GM12874 (cell line): ENCODE results near the gene SASH3.

Source experiments
- TF ChIP-seq, protein P1 (sequence below): IDR thresholded peaks from 2 replicates; pipeline ENCODE4 v1.5.1; 2011; ENCODE audit warnings: low read depth, mild to moderate bottlenecking, control low read depth, low read length, moderate library complexity; ENCODE audit not compliant: insufficient read depth

Gene SASH3

DNA sequence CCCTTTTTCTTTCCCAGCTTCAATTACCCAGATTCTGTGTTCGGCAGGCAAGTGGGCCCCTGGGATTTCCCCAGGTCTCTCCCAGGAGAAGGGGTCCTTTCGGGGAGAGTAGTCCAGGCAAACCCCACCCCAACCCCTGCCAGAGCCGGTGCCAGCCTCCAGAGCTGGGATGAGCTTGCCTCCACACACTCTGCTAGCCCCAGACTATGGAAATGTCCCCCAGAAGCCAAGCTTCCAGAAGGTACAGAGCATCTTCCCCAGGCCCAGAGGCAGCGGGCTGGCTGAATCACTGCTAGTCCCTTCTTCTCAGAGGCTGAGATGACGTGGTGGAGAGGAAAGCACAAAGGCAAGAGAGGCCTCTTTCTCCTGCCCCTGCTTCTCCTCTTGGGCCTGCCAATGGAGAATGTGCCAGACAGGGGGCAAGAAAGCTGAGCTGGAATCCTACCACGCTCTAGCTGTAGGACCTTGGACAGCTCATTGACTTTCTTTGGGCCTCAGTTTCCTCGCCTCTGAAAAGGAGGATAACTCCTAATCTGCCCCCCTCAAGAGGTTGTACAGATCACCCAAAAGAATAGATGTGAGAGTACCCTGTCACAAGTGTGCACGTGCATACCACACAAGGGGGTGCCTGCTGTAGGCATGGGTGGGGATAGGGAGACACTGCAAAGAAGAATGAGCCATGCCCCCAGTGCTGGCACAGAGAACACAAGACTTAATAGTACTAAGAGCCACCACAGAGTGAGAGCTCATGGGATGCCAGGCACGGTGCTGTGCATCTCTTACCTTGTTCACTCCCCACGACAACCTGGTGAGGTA, 2.1 kb downstream of the SASH3 start:
- TF ChIP-seq, protein P1, sequence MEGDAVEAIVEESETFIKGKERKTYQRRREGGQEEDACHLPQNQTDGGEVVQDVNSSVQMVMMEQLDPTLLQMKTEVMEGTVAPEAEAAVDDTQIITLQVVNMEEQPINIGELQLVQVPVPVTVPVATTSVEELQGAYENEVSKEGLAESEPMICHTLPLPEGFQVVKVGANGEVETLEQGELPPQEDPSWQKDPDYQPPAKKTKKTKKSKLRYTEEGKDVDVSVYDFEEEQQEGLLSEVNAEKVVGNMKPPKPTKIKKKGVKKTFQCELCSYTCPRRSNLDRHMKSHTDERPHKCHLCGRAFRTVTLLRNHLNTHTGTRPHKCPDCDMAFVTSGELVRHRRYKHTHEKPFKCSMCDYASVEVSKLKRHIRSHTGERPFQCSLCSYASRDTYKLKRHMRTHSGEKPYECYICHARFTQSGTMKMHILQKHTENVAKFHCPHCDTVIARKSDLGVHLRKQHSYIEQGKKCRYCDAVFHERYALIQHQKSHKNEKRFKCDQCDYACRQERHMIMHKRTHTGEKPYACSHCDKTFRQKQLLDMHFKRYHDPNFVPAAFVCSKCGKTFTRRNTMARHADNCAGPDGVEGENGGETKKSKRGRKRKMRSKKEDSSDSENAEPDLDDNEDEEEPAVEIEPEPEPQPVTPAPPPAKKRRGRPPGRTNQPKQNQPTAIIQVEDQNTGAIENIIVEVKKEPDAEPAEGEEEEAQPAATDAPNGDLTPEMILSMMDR, result no peak

DNA sequence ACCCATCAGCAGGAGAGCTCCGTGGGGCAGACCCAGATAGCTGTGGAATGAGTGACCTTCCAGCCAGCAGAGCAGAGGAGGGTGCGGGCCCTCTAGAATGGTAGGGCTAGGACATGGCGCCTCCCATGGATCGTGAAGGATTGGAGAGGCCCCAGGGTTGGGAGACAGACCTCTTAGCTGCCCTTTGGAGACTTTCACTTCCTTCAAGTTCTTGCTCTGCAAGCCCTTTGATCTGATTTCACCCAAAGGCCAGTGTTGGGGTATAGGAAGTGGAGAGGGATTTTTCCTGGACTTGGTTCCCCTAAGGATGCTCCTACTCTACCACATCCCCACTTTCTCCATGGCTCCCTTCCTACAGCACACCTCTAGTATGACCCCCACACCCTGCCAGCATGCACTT, 3.0 kb downstream of the SASH3 start:
- TF ChIP-seq, protein P1, result no peak

DNA sequence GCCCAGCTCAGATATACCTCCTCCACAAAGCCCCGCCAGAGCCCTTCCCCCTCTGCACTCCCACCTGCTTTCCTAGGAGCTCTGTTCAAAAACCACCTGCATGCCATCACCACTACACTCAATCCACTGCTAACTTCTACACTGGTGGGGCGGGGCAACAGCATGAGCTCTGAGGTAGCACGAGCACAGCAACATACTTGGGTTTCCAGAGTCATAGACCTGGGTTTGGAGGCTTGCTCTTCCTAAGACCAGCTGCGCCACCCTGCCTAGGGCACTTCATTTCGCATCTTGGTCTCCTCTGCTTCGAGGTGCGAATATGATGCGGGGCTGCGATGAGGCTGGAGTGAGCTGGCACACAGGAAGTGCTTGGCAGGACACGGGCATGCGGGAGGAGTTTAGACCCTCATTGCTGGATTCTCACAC, 3.6 kb downstream of the SASH3 start:
- TF ChIP-seq, protein P1, result no peak

DNA sequence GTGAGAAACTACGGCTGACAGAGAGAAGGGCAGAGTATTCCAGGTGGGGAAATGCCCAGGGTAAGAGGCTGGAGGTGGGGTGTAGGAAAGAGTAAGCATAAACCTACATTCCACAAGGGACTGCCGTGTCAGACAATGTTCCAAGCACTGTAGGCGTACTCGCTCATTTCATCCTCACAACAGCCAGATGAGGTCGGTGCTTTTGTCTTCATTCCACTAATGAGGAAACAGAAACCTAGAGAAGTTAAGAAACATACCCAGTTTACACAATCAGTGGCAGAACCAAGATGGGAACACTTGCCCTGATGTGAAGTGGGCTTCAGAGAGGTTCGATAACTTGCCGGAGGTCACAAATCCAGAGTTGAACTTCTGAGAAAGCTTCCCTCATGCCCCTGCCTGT, 4.6 kb downstream of the SASH3 start:
- TF ChIP-seq, protein P1, result no peak

DNA sequence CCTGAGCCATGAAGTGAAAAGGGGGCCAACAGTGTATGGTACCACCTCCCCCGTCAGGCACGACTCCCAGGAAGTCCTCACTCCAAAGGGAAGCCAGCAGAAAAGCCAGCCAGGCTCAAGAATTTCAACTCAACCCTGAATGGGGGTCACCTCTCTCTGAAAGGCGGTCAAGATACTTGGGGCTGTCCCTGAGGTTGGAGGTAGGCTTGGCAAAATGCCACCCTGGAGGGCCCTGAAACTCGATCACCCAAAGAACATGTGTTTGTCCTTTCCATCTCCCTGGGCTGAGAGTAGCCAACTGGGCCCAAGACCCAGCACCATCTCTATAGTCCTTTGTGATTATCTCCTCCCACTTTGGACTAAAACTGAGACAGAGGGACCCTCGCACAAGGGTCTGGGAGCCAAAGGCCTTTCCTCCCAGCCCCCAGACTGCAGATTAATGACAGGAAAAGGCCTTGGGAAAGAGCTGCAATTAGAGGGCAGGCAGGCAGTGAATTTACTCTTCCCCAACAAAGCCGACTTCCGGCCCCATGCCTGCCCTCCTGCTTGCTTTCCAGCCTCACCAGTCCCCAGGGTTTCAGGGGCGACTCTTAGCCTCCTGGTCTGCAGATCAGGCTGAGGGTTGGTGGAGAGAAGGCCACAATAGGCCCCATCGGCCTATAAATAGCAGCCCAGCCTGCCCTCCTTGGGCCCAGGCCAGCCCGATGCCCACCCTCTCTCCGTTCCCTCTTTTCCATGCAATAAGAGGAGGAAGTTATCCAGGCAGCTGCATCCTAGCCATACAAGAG, 5.6 kb downstream of the SASH3 start:
- TF ChIP-seq, protein P1, result no peak

DNA sequence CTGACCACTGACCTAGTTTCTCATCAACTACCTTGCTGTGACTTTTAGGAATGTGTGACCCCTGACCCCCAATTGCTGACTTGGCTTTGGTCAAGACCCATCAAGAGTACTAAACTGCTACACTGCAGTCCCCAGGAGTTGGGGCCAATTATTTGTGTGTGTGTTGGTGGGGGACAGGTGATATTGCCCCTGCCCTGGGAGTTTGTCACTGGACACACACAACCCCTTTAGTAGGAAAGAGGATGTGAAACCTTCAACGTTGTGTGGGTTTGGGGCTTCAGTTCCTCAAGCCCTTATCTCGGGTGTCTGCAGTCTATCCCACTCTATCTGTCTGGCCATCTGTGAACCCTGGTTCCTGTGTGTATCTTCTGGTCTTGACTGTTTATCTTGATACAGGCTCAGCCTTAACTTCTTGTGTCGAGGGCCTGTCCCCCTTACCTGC, 6.5 kb downstream of the SASH3 start:
- TF ChIP-seq, protein P1, result no peak

DNA sequence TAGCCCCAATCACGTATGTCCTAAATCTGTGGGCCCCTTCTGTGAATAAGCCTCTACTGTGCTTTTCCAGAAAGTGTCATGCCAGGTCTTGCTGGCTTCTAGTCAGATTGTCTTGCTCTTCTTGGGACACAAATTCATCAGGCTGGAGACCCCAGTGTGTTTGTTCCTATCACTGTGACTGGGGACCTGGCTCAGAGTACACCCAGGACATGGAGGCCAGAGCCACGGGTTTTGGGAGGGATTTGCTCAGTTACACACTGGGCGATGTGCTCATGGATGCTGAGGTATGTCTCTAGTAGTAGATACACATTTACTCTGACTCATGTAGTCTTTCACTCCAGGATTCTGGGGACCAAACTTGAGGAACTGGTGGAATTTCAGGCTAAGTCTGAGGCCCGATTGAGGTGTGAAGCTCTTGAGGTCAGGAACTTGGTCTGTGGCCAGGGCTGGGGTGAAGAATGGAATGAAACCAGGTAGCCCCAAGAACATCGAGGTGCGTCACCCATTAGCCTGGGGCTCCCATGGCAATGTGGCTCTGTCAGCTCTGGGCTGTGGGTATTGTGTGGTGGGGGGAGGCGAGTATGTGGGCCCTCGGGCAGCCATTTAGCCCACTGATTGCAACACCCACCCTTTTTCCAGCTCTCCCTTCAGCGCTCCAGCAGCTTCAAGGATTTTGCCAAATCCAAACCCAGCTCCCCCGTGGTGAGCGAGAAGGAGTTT, 7.7 kb downstream of the SASH3 start:
- TF ChIP-seq, protein P1, result no peak
